Gastroesophageal sphincter (tissue), 3 donors: ENCODE results near the gene VSTM5.

Source experiments
- POLR2A ChIP-seq, 2 donors: fragments of 450-650 bp; IDR thresholded peaks; one replicate each; pipeline ENCODE4 v1.6.1; 2017; ENCODE audit warnings: antibody characterized with exemption in 2 of 2, mild to moderate bottlenecking in 2 of 2, moderate library complexity in 1 of 2
- POLR2AphosphoS5 ChIP-seq: sonication (generic); formaldehyde crosslinking; IDR thresholded peaks from one replicate; pipeline ENCODE4 v1.6.1; 2017; ENCODE audit warnings: antibody characterized with exemption
- TF ChIP-seq, protein P1 (sequence below), 4 experiments: fragments of 200-600 bp in 2 of 4; fragments of 450-650 bp in 2 of 4; sonication (generic) in 1 of 4; IDR thresholded peaks; one replicate each; pipeline ENCODE4 v1.5.1; 2017 to 2019; ENCODE audit warnings: antibody characterized with exemption in 4 of 4, mild to moderate bottlenecking in 2 of 4, moderate library complexity in 2 of 4

DNA sequence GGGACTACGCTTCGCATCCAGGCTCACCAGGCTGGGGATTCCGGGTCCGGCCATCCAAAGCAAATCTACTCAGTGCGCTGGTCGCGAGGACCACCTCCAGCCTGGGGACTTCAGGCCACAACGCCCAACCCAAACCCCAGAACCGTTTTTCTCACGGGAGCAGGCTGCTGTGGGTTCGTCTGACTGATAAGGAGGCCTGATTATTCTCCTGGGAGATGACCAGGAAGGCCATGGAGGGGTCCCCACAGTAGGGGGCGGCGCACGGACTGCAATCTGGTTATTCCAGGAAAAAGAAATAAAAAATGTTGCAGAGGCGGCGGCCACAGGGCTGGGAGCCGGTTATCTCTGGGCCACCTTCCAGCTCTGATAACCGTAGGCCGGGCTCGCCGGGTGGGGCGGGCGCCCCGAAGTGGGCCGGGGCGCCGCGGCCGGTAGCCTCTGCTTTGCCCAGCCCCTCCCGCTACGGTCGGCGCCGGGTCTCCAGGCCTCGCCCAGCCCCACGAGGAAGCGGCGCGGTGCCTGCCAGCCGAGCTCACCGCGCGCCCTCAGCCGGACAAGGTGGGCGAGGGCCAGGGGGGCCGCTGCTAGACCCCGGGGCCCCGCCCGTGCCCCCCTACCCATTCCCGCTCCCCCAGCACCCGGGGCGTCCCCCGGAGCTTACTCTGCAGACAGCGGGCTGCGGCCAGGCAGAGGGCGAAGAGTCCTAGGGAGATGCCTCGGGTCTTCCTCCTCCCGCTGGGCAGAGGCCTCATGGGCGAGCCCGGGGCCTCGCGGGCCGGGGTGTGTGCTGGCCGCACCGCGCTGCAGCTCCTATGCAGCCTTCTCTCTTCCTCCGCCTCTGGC is 446 bp downstream of the VSTM5 start:
- TF ChIP-seq, protein P1, sequence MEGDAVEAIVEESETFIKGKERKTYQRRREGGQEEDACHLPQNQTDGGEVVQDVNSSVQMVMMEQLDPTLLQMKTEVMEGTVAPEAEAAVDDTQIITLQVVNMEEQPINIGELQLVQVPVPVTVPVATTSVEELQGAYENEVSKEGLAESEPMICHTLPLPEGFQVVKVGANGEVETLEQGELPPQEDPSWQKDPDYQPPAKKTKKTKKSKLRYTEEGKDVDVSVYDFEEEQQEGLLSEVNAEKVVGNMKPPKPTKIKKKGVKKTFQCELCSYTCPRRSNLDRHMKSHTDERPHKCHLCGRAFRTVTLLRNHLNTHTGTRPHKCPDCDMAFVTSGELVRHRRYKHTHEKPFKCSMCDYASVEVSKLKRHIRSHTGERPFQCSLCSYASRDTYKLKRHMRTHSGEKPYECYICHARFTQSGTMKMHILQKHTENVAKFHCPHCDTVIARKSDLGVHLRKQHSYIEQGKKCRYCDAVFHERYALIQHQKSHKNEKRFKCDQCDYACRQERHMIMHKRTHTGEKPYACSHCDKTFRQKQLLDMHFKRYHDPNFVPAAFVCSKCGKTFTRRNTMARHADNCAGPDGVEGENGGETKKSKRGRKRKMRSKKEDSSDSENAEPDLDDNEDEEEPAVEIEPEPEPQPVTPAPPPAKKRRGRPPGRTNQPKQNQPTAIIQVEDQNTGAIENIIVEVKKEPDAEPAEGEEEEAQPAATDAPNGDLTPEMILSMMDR (IDR thresholded peaks at IDR 0.05) = no peak
- TF ChIP-seq POLR2AphosphoS5 = no peak
- no peak for TF ChIP-seq POLR2A (IDR thresholded peaks at IDR 0.05)
